Upper lobe of left lung (tissue), 6 donors: ENCODE results near the gene DHRS4L2. TPM values are rescaled to one million over a fixed set of nuclear protein-coding genes. Genes with fewer than 3 reads are reported as not detected.
A peak's percentile ranks its signal among the peaks of the same experiment; 100 is the strongest.
"Not testable (repeated sequence)": the region's sequence is repeated elsewhere in the genome, so short reads cannot be mapped to it uniquely, and the experiment has no call there.

Experiments
- ATAC-seq, 2 donors: fragments of 200-7000 bp; cut with Tn5 transposase; one replicate each; pipeline ENCODE4 v1.9.1; 2022; ENCODE audit warnings: mild to moderate bottlenecking in 2 of 2, moderate library complexity in 2 of 2; ENCODE audit not compliant: low FRiP score in 2 of 2
- DNase-seq, 2 donors: peaks; one replicate each; pipeline ENCODE4 v3.0.0-alpha.2; 2019 to 2020
- H3K27ac ChIP-seq, 4 donors: fragments of 200-600 bp; sonication (generic); one replicate each; pipeline ENCODE4 v1.5.1; 2016 to 2019
- H3K27me3 ChIP-seq, 4 donors: fragments of 200-600 bp; sonication (generic); one replicate each; pipeline ENCODE4 v1.5.1; 2017 to 2019
- H3K36me3 ChIP-seq, 4 donors: fragments of 200-600 bp; sonication (generic); one replicate each; pipeline ENCODE4 v1.5.1; 2016 to 2019
- H3K4me1 ChIP-seq, 4 donors: fragments of 200-600 bp; sonication (generic); one replicate each; pipeline ENCODE4 v1.5.1; 2018 to 2019
- H3K4me3 ChIP-seq, 4 donors: fragments of 200-600 bp; sonication (generic); one replicate each; pipeline ENCODE4 v1.5.1; 2017 to 2019; ENCODE audit warnings: mild to moderate bottlenecking in 2 of 4, moderate library complexity in 1 of 4
- H3K9me3 ChIP-seq, 4 donors: fragments of 200-600 bp; sonication (generic); one replicate each; pipeline ENCODE4 v1.5.1; 2018 to 2019
- CTCF ChIP-seq, 6 experiments: fragments of 450-650 bp in 4 of 6; fragments of 200-600 bp in 2 of 6; sonication (generic) in 2 of 6; IDR thresholded peaks; one replicate each; pipeline ENCODE4 v1.5.1; 2016 to 2019; ENCODE audit warnings: antibody characterized with exemption in 6 of 6
- EP300 ChIP-seq, 4 donors: sonication (generic); formaldehyde crosslinking; IDR thresholded peaks; one replicate each; pipeline ENCODE4 v1.5.1; 2017; ENCODE audit warnings: antibody characterized with exemption in 4 of 4, control low read depth in 2 of 4
- POLR2A ChIP-seq, 4 donors: fragments of 450-650 bp; IDR thresholded peaks; one replicate each; pipeline ENCODE4 v1.5.1; 2016 to 2017; ENCODE audit warnings: antibody characterized with exemption in 4 of 4, mild to moderate bottlenecking in 2 of 4
- POLR2AphosphoS5 ChIP-seq, 2 donors: sonication (generic); formaldehyde crosslinking; IDR thresholded peaks; one replicate each; pipeline ENCODE4 v1.5.1; 2017; ENCODE audit warnings: antibody characterized with exemption in 2 of 2
- WGBS, 2 donors: methylation state at CpG; one replicate each; pipeline ENCODE4 v1.1.5; 2017 to 2018; 5-methylcytosine and 5-hydroxymethylcytosine counted together
- total RNA-seq, 6 donors: library from RNA; depleted of rRNA in 4 of 6; stranded (reverse); fragments of >200 nt in 4 of 6; gene quantifications; one replicate each; pipeline versions ENCODE4 v1.1.0 to v1.2.1, GENCODE V29; 2016 to 2021
- donor health status: DM: no; HTN: no; CAD: no; lungs with moderate emphysema.
- donor health status: DM: no; HTN: yes; CAD: no; lungs with severe emphysema.

DHRS4L2 gene
- total RNA-seq, 6 donors from 2014 or later, result 13.2 to 27.4 (median 18.2) TPM

DNA sequence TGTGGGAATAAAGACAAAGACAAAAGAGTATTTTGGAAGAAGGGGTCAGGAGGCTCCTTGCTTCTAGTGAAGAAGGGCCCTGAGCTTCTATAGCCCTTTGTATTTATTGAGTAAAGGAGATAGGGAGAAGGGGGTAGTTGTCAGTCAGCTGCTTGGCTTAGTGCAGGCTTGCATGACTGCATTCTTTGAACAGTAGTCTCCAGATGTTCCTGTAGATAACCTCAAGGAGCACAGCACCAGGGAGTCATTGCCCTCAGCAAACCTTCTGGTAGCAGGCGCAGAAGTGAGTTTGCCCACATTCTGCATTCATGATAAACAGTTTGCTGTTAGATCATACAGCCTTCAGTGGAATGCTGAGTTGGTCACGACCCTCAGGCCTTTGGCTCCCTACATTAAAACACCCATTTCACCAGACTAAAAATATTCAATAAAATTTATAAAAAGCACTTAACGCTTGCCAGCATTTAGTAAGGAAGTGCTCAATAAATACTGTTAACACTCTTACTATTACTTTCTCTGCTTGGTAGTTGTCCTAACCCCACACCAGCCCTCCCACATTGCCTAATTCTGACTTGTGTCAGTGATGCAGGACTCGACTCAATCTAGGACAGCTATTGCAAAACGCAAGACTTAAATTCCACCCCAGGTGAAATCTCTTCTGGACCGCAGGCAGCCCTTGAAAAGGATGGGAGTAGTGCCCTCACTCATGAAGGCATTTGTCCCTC is 38.2 kb upstream of the DHRS4L2 start:
- ATAC-seq, result no peak
- no peak for DNase-seq
- 87 to 92% methylated on average over 6 of the region's 6 CpGs for WGBS, 2 donors
- no peaks in the 10 kb centered on the region for H3K27me3 ChIP-seq
- peaks cover 12 to 26% (median 19%) of the 10 kb centered on the region in 4 donors for H3K4me1 ChIP-seq
- no peak overlapping the region for H3K27ac ChIP-seq
- no peak for TF ChIP-seq EP300 (IDR thresholded peaks at IDR 0.05)
- TF ChIP-seq POLR2AphosphoS5 (IDR thresholded peaks at IDR 0.05), result no peak
- TF ChIP-seq CTCF (IDR thresholded peaks at IDR 0.05), result no peak
- no peak for TF ChIP-seq POLR2A (IDR thresholded peaks at IDR 0.05)
- no peaks in the 10 kb centered on the region for H3K9me3 ChIP-seq
- no peak overlapping the region for H3K4me3 ChIP-seq
- H3K36me3 ChIP-seq, result peaks cover 0 to under 1% (median 0%) of the 10 kb centered on the region in 4 donors

DNA sequence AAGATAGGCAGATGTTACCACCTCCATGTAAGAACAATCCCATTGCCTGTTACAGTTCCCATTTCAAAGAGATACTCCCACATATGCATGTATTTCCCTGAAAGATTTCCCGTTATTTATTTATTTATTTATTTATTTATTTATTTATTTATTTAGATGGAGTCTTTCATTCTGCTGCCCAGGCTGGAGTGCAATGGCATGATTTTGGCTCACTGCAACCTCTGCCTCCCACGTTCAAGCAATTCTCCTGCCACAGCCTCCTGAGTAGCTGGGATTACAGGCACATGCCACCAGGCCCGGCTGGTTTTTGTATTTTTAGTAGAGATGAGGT is 37.6 kb upstream of the DHRS4L2 start:
- ATAC-seq, H3K27me3 ChIP-seq, H3K27ac ChIP-seq, H3K4me3 ChIP-seq, H3K36me3 ChIP-seq, H3K9me3 ChIP-seq, DNase-seq: not testable (repeated sequence)
- 81 to 93% methylated on average over 3 of the region's 3 CpGs for WGBS, 2 donors
- H3K4me1 ChIP-seq, result peaks cover 12 to 26% (median 19%) of the 10 kb centered on the region in 4 donors

DNA sequence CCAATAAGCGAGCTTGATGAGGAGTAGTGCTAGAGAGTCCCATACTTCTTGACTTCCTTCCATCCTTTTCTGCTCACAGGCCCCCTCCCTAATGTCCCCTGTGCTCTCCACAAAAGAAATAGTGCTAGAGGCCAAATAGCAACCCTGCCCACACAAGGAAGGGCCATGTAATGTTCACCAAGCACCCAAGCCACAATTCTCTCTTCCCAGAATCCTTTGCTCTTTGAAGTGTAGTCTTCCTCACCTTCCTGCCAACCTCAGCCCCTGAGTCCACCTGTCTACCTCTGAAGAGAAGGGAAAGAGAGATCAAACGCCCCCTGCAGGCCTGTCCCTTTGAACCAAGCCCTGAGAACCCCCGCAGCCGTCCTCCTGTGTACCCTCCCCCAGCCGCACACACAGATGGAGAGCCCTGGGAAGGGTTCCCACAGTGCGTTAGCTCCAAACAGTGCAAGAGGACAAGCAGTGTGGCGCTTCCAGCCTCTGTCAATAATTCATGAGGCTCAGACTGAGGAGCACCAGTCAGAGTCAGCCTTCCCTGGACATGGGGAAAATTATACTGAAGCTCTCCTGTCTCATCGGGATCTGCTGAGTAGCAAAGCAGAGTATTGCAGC is 37.0 kb upstream of the DHRS4L2 start:
- TF ChIP-seq CTCF (IDR thresholded peaks at IDR 0.05) (no peak), POLR2AphosphoS5 (IDR thresholded peaks at IDR 0.05) (no peak), POLR2A (IDR thresholded peaks at IDR 0.05) (no peak), EP300 (IDR thresholded peaks at IDR 0.05) (no peak)
- Histone ChIP-seq H3K27me3 (no peaks in the 10 kb centered on the region), H3K4me1 (peaks cover 12 to 26% (median 19%) of the 10 kb centered on the region in 4 donors), H3K4me3 (no peak overlapping the region), H3K27ac (no peak overlapping the region), H3K9me3 (no peaks in the 10 kb centered on the region), H3K36me3 (peaks cover 0 to 5% (median 0%) of the 10 kb centered on the region in 4 donors)
- no peak for DNase-seq
- no peak for ATAC-seq
- WGBS, 2 donors, result 73 to 74% methylated on average over 4 to 8 of the region's 8 CpGs

- not testable (repeated sequence) for DNase-seq, H3K27me3 ChIP-seq, H3K9me3 ChIP-seq
- Histone ChIP-seq H3K27ac (peak overlapping the region; percentile 76 to 91 (median 88)), H3K4me1 (peaks cover 12 to 26% (median 19%) of the 10 kb centered on the region in 4 donors), H3K4me3 (peak overlapping the region; percentile 67 to 98 (median 78)), H3K36me3 (peaks cover 0 to 12% (median 0%) of the 10 kb centered on the region in 4 donors)
- peak; percentile 1 to 49 for ATAC-seq
- WGBS, 2 donors, result 28 to 45% methylated on average over 4 to 6 of the region's 6 CpGs
These were observed 35.6 kb upstream of the DHRS4L2 start for GRCh38 chr14:23953116-23953463.

GRCh38 chr14:23953464-23954278 is 35.1 kb upstream of the DHRS4L2 start, which contains the start of gene DHRS4:
TSS of gene DHRS4 (plus strand) at chr14:23953770. CDS start at chr14:23953789, 19 bp downstream.
- Histone ChIP-seq H3K27ac (peak within 1 kb of the TSS; percentile 76 to 91 (median 88)), H3K9me3 (no peaks in the 10 kb centered on the region), H3K36me3 (peaks cover 0 to 13% (median 0%) of the 10 kb centered on the region in 4 donors), H3K4me3 (peak within 1 kb of the TSS; percentile 67 to 98 (median 78)), H3K4me1 (peaks cover 12 to 26% (median 19%) of the 10 kb centered on the region in 4 donors), H3K27me3 (no peaks in the 10 kb centered on the region)
- TF ChIP-seq CTCF (IDR thresholded peaks at IDR 0.05) (peak; percentile 76 to 86 (median 78)), POLR2A (IDR thresholded peaks at IDR 0.05) (peak in 2 of 4 donors; percentile 41 to 71), EP300 (IDR thresholded peaks at IDR 0.05) (no peak), POLR2AphosphoS5 (IDR thresholded peaks at IDR 0.05) (peak; percentile 10 to 36)
- ATAC-seq (peak; percentile 98), DNase-seq (peak; percentile 90 to 91)
- WGBS, 2 donors, result 0% methylated on average over 6 to 27 of the region's 44 CpGs

GRCh38 chr14:23954279-23954614 is 34.5 kb upstream of the DHRS4L2 start:
- ATAC-seq, H3K27me3 ChIP-seq, H3K9me3 ChIP-seq, DNase-seq: not testable (repeated sequence)
- peak overlapping the region in 3 of 4 donors; percentile 67 to 98 (median 77) for H3K4me3 ChIP-seq
- peak overlapping the region; percentile 76 to 91 (median 88) for H3K27ac ChIP-seq
- peaks cover 0 to 13% (median 0%) of the 10 kb centered on the region in 4 donors for H3K36me3 ChIP-seq
- WGBS, 2 donors, result 14 to 21% methylated on average over 6 of the region's 6 CpGs
- H3K4me1 ChIP-seq, result peaks cover 12 to 26% (median 19%) of the 10 kb centered on the region in 4 donors

DNA sequence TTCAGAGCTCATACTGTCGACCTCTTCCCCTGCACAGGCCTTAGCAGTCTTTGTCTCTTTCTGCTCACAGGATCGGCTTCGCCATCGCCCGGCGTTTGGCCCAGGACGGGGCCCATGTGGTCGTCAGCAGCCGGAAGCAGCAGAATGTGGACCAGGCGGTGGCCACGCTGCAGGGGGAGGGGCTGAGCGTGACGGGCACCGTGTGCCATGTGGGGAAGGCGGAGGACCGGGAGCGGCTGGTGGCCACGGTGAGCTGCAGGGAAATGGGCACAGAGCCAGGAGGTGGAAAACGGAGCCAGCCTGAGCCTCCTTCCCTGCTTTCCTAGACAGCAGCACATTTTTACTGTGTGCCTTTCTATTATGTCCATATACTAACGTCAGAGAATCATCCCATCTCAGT is 33.8 kb upstream of the DHRS4L2 start:
- H3K36me3 ChIP-seq, result peaks cover 0 to 13% (median 0%) of the 10 kb centered on the region in 4 donors
- DNase-seq, result peak in 1 of 2 donors; percentile 77
- 78 to 94% methylated on average over 9 to 19 of the region's 20 CpGs for WGBS, 2 donors
- peaks cover 12 to 26% (median 19%) of the 10 kb centered on the region in 4 donors for H3K4me1 ChIP-seq
- ATAC-seq, H3K9me3 ChIP-seq, H3K27me3 ChIP-seq, H3K4me3 ChIP-seq, H3K27ac ChIP-seq: not testable (repeated sequence)

DNA sequence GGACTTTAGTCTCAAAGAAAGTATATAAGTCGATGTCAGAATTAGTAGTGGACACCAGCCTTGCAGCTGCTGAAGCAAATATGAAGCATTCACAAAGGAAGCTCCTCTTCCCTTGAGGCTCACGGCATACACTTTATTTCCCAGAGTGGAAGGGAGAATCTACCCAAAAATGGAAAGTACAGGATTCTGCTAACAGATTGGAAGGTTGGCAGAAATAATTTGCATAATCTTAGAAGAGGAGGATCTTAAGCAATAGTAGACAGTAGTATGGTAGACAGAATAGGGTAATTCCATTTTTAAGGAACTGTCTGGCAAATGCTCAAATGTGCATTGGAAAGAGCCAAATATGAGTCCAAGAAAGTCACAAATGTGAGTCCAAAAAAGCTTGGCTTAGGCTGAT is 32.9 kb upstream of the DHRS4L2 start:
- WGBS, 2 donors, result 83 to 85% methylated on average over 2 of the region's 2 CpGs
- H3K27ac ChIP-seq, H3K4me3 ChIP-seq: not testable (repeated sequence)

More for the DNA sequence above, 32.9 kb upstream of the DHRS4L2 start:
- not testable (repeated sequence) for H3K27me3 ChIP-seq, ATAC-seq, H3K9me3 ChIP-seq, DNase-seq
- peaks cover 0 to 13% (median 0%) of the 10 kb centered on the region in 4 donors for H3K36me3 ChIP-seq
- H3K4me1 ChIP-seq, result peaks cover 12 to 26% (median 19%) of the 10 kb centered on the region in 4 donors
